ENCODE measurements around the gene WDR5.

DNA sequence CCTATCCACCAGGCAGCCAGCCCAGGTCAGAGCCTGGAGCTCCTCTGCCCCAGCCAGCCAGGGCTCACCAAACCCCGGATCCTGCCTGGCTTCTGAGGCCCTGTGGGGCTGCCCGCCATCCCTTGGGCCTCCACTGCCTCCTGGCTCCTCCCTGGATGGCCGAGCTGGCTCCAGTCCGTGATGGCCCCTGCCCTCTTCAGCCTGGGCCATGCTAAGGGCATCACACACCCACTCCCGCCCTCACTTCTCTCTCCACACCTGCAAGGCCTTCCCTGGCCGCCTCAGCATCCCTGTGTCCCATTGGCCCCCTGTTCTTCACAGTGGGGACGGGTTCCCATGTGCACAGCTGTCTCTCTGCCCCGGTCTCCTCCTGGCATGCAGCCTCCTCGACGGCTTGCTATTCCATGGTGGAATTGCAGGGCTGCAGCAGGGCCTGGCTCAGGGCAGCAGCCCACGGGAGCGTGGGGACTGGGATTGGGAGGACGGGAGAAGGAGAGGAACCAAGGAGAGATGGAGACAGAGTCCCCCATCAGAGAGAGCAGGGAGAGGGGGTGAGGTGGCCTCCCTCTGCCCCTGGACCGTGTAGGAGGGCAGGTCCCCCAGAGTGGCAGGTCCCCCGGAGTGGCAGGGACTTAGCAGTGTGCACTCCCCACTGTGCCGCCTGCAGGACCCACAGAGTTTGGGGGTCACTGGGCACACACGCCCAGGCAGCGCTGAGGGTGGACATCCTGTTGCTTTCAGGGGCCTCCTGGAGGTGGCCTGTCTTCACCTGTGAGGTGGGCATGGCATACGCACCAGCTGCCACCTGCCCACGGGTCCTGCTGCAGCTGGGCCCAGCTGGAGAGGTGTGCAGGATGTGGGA lies 45.1 kb downstream of the WDR5 start:
- TF ChIP-seq CTCF (conservative IDR thresholded peaks at IDR 0.05 in 1 of 2, IDR thresholded peaks at IDR 0.05 in 1 of 2; ENCODE audit: low read depth in 1 of 2, low read length in 2 of 2) (no peak), EZH2 (IDR thresholded peaks at IDR 0.05; ENCODE audit: low read length, missing control alignments) (no peak)
